Measurements from ENCODE around the gene IRF1.
"Not testable (repeated sequence)": the region's sequence is repeated elsewhere in the genome, so short reads cannot be mapped to it uniquely, and the experiment has no call there.

The IRF1 gene

GRCh38 chr5:132438267-132438645, 52.3 kb downstream of the IRF1 start:
- DNase-seq (ENCODE audit: low read depth): not testable (repeated sequence)

DNA sequence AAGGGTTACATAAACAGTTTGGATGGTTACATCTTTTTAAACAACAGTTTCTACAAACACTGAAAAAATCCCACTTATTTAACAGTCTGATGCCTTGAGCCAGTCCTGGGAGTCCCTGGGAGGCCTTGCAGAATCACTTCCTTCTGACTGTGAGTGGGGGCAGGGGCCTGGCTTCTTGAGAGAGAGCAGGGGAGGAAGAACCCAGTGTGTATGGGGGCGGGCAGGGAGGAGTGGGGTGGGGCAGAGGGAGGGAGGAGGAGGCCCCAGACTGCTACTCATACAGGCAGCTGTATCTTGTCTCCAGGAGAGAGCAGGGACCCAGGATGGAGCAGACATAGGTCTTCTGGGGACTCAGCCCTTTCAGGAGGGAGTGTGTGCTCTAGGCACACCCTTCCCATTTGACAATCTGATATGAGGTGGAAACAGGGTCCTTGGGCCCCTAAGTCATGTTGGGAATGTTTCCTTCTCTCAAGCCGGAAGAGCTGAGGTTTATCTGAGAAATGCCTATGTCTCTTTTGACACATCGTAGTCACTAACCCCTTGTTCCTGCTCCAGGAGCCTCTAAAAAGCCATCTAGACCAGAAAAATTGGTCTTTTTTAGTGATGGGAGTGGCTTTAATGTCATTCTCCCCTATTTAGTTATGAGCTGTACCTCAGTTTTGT, 52.8 kb downstream of the IRF1 start:
- no peak for DNase-seq (ENCODE audit: low read depth)

GRCh38 chr5:132436936-132437335, 53.6 kb downstream of the IRF1 start:
- DNase-seq (ENCODE audit: low read depth): no peak

DNA sequence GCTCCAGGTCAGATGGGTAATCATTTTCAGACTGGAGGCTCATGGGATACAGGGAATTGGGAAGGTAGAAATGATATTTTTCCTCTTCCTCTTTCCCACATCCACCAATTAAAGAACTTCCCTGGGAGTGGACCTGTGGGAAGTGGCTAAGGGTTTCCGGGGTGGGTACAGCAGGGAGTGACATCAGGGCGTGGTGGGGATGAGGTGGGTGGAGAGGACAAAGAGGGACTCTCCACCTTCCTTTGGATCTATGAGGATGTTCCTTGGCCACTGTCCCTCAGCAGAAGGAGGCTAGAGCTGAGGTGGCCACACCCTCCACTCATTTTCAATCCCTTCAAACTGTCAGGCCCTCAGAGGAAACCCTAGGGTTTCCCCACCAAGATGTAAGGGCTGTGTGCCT, 54.7 kb downstream of the IRF1 start:
- DNase-seq (ENCODE audit: low read depth): no peak

- DNase-seq (ENCODE audit: low read depth): no peak
Observed at GRCh38 chr5:132435447-132435846, 55.1 kb downstream of the IRF1 start.

- no peak for DNase-seq (ENCODE audit: low read depth)
Observed at GRCh38 chr5:132434416-132435286, 55.9 kb downstream of the IRF1 start.

DNA sequence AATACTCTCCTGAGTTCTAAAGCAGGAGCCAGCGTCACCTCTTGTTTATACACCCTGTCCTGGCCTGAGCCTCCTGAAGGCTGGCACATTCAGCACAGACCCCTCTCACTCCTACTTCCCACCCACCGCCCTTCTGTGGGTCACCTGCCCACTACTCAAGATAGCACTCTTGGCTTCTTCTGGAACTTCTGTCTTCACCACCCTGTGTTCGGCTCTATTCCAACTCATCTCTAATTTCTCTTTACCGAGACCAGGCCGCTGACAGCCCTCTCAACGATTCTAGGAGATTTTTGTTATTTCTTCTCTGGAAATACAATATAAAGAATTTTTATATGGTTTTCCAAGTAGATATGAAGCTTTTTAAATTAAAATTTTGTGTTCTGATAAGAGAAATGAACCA, 57.4 kb downstream of the IRF1 start:
- no peak for DNase-seq (ENCODE audit: low read depth)

DNA sequence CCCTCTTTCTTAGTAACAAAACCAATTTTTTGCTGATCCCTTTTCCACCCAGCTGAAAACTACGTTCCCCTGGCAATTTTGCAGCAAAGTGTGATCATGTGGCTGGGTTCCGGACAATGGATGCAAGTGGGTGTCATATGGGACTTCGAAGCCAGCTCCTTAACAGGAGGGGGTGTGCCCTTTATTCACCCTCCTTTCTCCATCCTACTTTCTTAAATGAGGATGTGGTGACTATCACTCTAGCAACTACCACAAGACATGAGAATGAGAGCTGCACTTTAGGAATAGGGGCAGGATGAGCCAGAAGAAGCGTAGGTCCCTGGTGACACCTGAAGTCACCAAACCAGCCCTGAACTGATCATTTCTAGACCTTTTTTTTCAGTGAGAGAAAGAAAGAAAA, 58.9 kb downstream of the IRF1 start:
- DNase-seq (ENCODE audit: low read depth): no peak
